Effector CD4-positive, alpha-beta T cell (primary cell): Measurements from ENCODE around the gene CCL2.

Experiments used
- DNase-seq: peaks from one replicate; pipeline ENCODE4 v3.0.0-alpha.2; 2020

CCL2 gene

GRCh38 chr17:34242587-34243363 is 12.3 kb upstream of the CCL2 start:
- no peak for DNase-seq

GRCh38 chr17:34243364-34244320 is 11.4 kb upstream of the CCL2 start:
- no peak for DNase-seq

- DNase-seq = no peak
Observed at GRCh38 chr17:34245351-34245905, 9.7 kb upstream of the CCL2 start.

GRCh38 chr17:34246446-34246845 is 8.6 kb upstream of the CCL2 start:
- no peak for DNase-seq

GRCh38 chr17:34246881-34247280 is 8.2 kb upstream of the CCL2 start:
- DNase-seq = no peak

- DNase-seq = no peak
Observed at GRCh38 chr17:34248511-34249024, 6.5 kb upstream of the CCL2 start.

- no peak for DNase-seq
Observed at GRCh38 chr17:34249061-34249460, 6.0 kb upstream of the CCL2 start.

GRCh38 chr17:34249478-34249877 is 5.6 kb upstream of the CCL2 start:
- DNase-seq = no peak

GRCh38 chr17:34251186-34251585 is 3.9 kb upstream of the CCL2 start:
- no peak for DNase-seq

- DNase-seq = no peak
Observed at GRCh38 chr17:34252095-34252443, 3.0 kb upstream of the CCL2 start.

- DNase-seq = no peak
Observed at GRCh38 chr17:34252444-34253138, 2.5 kb upstream of the CCL2 start.

- DNase-seq = no peak
Observed at GRCh38 chr17:34253139-34253525, 2.0 kb upstream of the CCL2 start.

GRCh38 chr17:34254146-34254545 is 939 bp upstream of the CCL2 start:
- no peak for DNase-seq

- DNase-seq = no peak
Observed at GRCh38 chr17:34255381-34255732, 272 bp downstream of the CCL2 start.

GRCh38 chr17:34255841-34256240 is 756 bp downstream of the CCL2 start:
- no peak for DNase-seq

GRCh38 chr17:34257299-34257985 is 2.4 kb downstream of the CCL2 start:
- DNase-seq = no peak

- no peak for DNase-seq
Observed at GRCh38 chr17:34257986-34258326, 2.9 kb downstream of the CCL2 start.

- DNase-seq = no peak
Observed at GRCh38 chr17:34259146-34259545, 4.1 kb downstream of the CCL2 start.

GRCh38 chr17:34260861-34261260 is 5.8 kb downstream of the CCL2 start:
- no peak for DNase-seq

- no peak for DNase-seq
Observed at GRCh38 chr17:34261568-34262337, 6.7 kb downstream of the CCL2 start.

GRCh38 chr17:34265711-34266110 is 10.6 kb downstream of the CCL2 start:
- no peak for DNase-seq

- no peak for DNase-seq
Observed at GRCh38 chr17:34269969-34270368, 14.9 kb downstream of the CCL2 start, which contains the start of gene CCL7. CCL7 (plus strand) TSS chr17:34270221; CDS start chr17:34270291, 70 bp downstream.
